RWPE1 (cell line): ENCODE results near the gene TM4SF4.

Experiments used
- CTCF ChIA-PET: fragments of 350-600 bp; sonication (Branson Sonifier 250); formaldehyde crosslinking; extraction: SDS; loops from one replicate; lab custom pipeline; 2021; lab: Yijun Ruan, JAX
- POLR2A ChIA-PET: fragments of 400-600 bp; formaldehyde crosslinking; extraction: SDS; loops from one replicate; lab custom pipeline; 2020; ENCODE audit warnings: antibody characterized with exemption; ENCODE audit not compliant: low non-redundant PET; lab: Yijun Ruan, JAX
- DNase-seq: peaks from one replicate; pipeline ENCODE4 v3.0.0; 2012; ENCODE audit warnings: low spot score
- H3K27ac ChIP-seq: fragments of 450-650 bp; 2 replicates; pipeline ENCODE4 v1.5.1; 2017
- CTCF ChIP-seq: fragments of 450-650 bp; conservative IDR thresholded peaks from 2 replicates; pipeline ENCODE4 v1.5.1; 2017; ENCODE audit warnings: low read depth, mild to moderate bottlenecking

The TM4SF4 gene

GRCh38 chr3:149501524-149501923 lies 27.0 kb downstream of the TM4SF4 start:
- ChIA-PET POLR2A (no interaction called here), CTCF (interaction anchor here (0.6 kb wide), 1 partner anchor 263 kb away, joined by 3 read pairs; no protein-coding TSS in a partner anchor)
- no peak overlapping the region for H3K27ac ChIP-seq
- no peak for DNase-seq
- TF ChIP-seq CTCF, result no peak

GRCh38 chr3:149502438-149502837 lies 27.9 kb downstream of the TM4SF4 start:
- H3K27ac ChIP-seq, result no peak overlapping the region
- TF ChIP-seq CTCF, result no peak
- POLR2A ChIA-PET, result no interaction called here
- CTCF ChIA-PET, result interaction anchor here (0.5 to 0.9 kb wide), 3 partner anchors 9 to 153 kb away, joined by 3 to 5 read pairs (median 3); no protein-coding TSS in a partner anchor
- DNase-seq, result no peak

- POLR2A ChIA-PET, result no interaction called here
- DNase-seq, result no peak
- CTCF ChIA-PET, result interaction anchor here (0.9 kb wide), 1 partner anchor 21 kb away, joined by 3 read pairs; no protein-coding TSS in a partner anchor
- no peak overlapping the region for H3K27ac ChIP-seq
- TF ChIP-seq CTCF, result no peak
Measured at GRCh38 chr3:149506540-149506939, 32.0 kb downstream of the TM4SF4 start.

GRCh38 chr3:149506965-149507364 lies 32.5 kb downstream of the TM4SF4 start:
- TF ChIP-seq CTCF, result no peak
- ChIA-PET POLR2A (no interaction called here), CTCF (no interaction called here)
- no peak for DNase-seq
- no peak overlapping the region for H3K27ac ChIP-seq

GRCh38 chr3:149507491-149508324 lies 33.2 kb downstream of the TM4SF4 start:
- H3K27ac ChIP-seq, result no peak overlapping the region
- no peak for DNase-seq
- CTCF ChIA-PET, result interaction anchor here (0.6 to 0.7 kb wide), 2 partner anchors 17 to 860 kb away, joined by 3 to 4 read pairs; no protein-coding TSS in a partner anchor
- POLR2A ChIA-PET, result no interaction called here
- TF ChIP-seq CTCF, result no peak

GRCh38 chr3:149509526-149509925 lies 35.0 kb downstream of the TM4SF4 start:
- ChIA-PET POLR2A (no interaction called here), CTCF (interaction anchor here (0.6 to 1.0 kb wide), 2 partner anchors 43 to 208 kb away, joined by 3 to 4 read pairs; no protein-coding TSS in a partner anchor)
- DNase-seq, result no peak

More at GRCh38 chr3:149509526-149509925, 35.0 kb downstream of the TM4SF4 start:
- no peak for TF ChIP-seq CTCF
- no peak overlapping the region for H3K27ac ChIP-seq
